Stimulated activated effector memory CD8-positive, alpha-beta T cell treated with anti-CD3 and anti-CD28 coated beads, Interleukin-12 subunit alpha, Interleukin-12 subunit beta, amount 100 ng/mL, for 72 hours (primary cell): ENCODE measurements around the gene S1PR5.

Experiments used
- ATAC-seq: fragments of 150-1000 bp; cut with Tn5 transposase; 2 replicates; pipeline ENCODE4 v1.10.0; 2021
- DNase-seq, 2 donors: peaks; one replicate each; pipeline ENCODE4 v3.0.0; 2021 to 2022; ENCODE audit warnings: low spot score in 2 of 2
- H3K27ac Mint-ChIP-seq: one replicate; pipeline ENCODE4 v1.8.0; 2022; ENCODE audit warnings: mild to moderate bottlenecking, mixed read lengths
- H3K36me3 Mint-ChIP-seq: one replicate; pipeline ENCODE4 v1.8.0; 2022; ENCODE audit warnings: mild to moderate bottlenecking, mixed read lengths
- H3K4me1 Mint-ChIP-seq: one replicate; pipeline ENCODE4 v1.8.0; 2022; ENCODE audit warnings: mixed read lengths
- H3K4me3 Mint-ChIP-seq: one replicate; pipeline ENCODE4 v1.8.0; 2022; ENCODE audit warnings: mild to moderate bottlenecking, mixed read lengths
- H3K9me3 Mint-ChIP-seq: one replicate; pipeline ENCODE4 v1.8.0; 2022; ENCODE audit warnings: mixed read lengths

Gene S1PR5

GRCh38 chr19:10513223-10513622 lies 4.0 kb downstream of the S1PR5 start:
- DNase-seq = no peak
- peaks cover 50% of the 10 kb centered on the region for H3K4me1 Mint-ChIP-seq
- peak overlapping the region; percentile 72 for H3K4me3 Mint-ChIP-seq
- no peak overlapping the region for H3K27ac Mint-ChIP-seq
- H3K36me3 Mint-ChIP-seq = peaks cover 48% of the 10 kb centered on the region
- ATAC-seq = no peak
- H3K9me3 Mint-ChIP-seq = no peaks in the 10 kb centered on the region

GRCh38 chr19:10510301-10510802 lies 6.9 kb downstream of the S1PR5 start:
- no peak for ATAC-seq
- no peak overlapping the region for H3K27ac Mint-ChIP-seq
- peaks cover 36% of the 10 kb centered on the region for H3K4me1 Mint-ChIP-seq
- peak; percentile 70 to 89 for DNase-seq
- H3K9me3 Mint-ChIP-seq = no peaks in the 10 kb centered on the region
- H3K36me3 Mint-ChIP-seq = peaks cover 48% of the 10 kb centered on the region
- H3K4me3 Mint-ChIP-seq = no peak overlapping the region

GRCh38 chr19:10508707-10509106 lies 8.5 kb downstream of the S1PR5 start:
- peak overlapping the region; percentile 4 for H3K4me3 Mint-ChIP-seq

GRCh38 chr19:10508036-10508435 lies 9.2 kb downstream of the S1PR5 start:
- ATAC-seq (no peak), DNase-seq (no peak)
- Mint-ChIP-seq H3K27ac (peak overlapping the region; percentile 92), H3K4me1 (peaks cover 32% of the 10 kb centered on the region), H3K36me3 (peaks cover 43% of the 10 kb centered on the region), H3K4me3 (no peak overlapping the region), H3K9me3 (no peaks in the 10 kb centered on the region)

More at GRCh38 chr19:10508707-10509106, 8.5 kb downstream of the S1PR5 start:
- Mint-ChIP-seq H3K4me1 (peaks cover 34% of the 10 kb centered on the region), H3K27ac (peak overlapping the region; percentile 92), H3K9me3 (no peaks in the 10 kb centered on the region), H3K36me3 (peaks cover 44% of the 10 kb centered on the region)
- DNase-seq (no peak), ATAC-seq (peak; percentile 94)

DNA sequence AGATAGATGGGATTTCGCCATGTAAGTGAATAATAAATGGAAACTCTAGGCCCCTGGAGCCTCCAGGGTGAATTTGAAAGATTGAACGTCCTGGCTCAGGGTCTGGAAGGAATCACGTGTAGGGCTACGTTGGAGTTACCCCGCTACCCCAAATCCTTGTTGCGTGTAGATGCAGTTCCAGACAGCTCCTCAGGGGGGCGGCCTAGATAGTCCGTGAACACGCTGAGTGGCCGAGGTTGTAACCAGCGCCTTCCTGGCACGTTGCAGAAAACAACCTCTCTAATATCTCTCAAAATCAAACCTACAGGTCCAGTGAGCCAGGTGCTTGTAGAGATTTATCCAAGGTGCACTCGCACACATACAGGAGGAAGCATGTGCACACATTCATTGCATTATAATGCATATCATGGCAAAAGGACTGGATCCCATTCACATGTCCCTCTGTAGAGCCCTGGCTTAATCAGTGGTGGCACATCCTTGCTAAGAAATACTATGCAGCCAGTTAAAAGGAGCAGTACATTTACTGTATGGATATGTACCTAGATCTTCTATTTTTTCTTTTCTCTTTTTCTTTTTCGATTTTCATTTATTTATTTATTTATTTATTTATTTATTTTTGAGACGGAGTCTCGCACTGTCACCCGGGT lies 11.5 kb downstream of the S1PR5 start:
- H3K27ac Mint-ChIP-seq = no peak overlapping the region
- H3K4me1 Mint-ChIP-seq = peaks cover 40% of the 10 kb centered on the region
- H3K4me3 Mint-ChIP-seq = peak overlapping the region; percentile 8
- peaks cover 33% of the 10 kb centered on the region for H3K36me3 Mint-ChIP-seq
- H3K9me3 Mint-ChIP-seq = no peaks in the 10 kb centered on the region
- ATAC-seq (peak; percentile 40), DNase-seq (peak; percentile 82 to 93)

DNA sequence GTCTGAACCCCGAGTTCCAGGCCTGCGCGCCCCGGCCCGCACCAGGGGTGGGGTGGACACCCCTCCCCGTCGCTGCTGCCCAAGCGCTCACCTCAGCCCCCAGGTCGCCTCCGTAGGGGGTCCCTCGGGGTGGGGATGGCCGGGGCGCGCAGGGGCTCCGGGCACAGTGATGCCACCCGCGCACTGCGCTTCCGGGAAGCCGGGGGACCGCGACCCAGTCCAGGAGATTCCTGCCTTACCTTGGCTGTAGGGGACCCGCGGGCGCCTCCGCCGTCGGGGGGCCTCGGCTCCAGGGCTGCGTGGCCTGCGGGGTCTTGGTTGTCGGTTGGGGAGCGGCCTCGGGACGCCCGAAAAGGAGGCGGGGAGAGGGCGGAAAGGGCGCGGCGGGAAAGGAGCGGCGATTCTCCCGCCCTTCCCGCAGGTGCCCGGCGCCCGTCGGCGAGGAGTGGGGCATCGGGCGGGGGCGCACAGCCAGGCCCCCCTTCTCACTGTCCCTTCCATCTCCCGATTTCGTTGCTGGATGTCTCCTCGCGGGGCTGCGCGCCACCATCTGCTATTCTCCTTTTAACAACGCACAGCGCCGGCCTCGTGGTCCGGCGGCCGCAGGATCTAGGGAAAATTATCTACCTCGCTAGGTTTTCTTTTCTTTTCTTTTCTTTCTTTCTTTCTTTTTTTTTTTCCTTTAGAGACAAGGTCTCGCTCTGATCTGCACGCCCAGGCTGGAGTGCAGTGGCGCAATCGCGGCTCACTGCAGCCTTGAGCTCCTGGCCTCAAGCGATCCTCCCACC lies 14.1 kb downstream of the S1PR5 start, which contains the start of gene KEAP1:
KEAP1 (minus strand) TSS at position 355 of the 788 bp plus-strand sequence. CDS start 3,323 bp downstream, outside the sequence.
- peak within 1 kb of the TSS; percentile 94 for H3K4me3 Mint-ChIP-seq
- ATAC-seq = no peak

GRCh38 chr19:10502524-10503001 lies 14.7 kb downstream of the S1PR5 start:
- H3K4me3 Mint-ChIP-seq = peak overlapping the region; percentile 94
- H3K27ac Mint-ChIP-seq = peak overlapping the region; percentile 98
- H3K9me3 Mint-ChIP-seq = no peaks in the 10 kb centered on the region
- peak; percentile 91 to 95 for DNase-seq
- peak; percentile 94 for ATAC-seq
- H3K36me3 Mint-ChIP-seq = peaks cover 52% of the 10 kb centered on the region
- peaks cover 48% of the 10 kb centered on the region for H3K4me1 Mint-ChIP-seq

More for the DNA sequence above, 14.1 kb downstream of the S1PR5 start, which contains the start of gene KEAP1:
- H3K27ac Mint-ChIP-seq = peak within 1 kb of the TSS; percentile 98
- peak in 1 of 2 donors; percentile 88 for DNase-seq
- H3K9me3 Mint-ChIP-seq = no peaks in the 10 kb centered on the region
- H3K36me3 Mint-ChIP-seq = peaks cover 46% of the 10 kb centered on the region
- H3K4me1 Mint-ChIP-seq = peaks cover 48% of the 10 kb centered on the region

- DNase-seq = peak; percentile 40 to 81
- H3K9me3 Mint-ChIP-seq = no peaks in the 10 kb centered on the region
- peaks cover 57% of the 10 kb centered on the region for H3K36me3 Mint-ChIP-seq
- H3K27ac Mint-ChIP-seq = peak overlapping the region; percentile 98
- H3K4me3 Mint-ChIP-seq = peak overlapping the region; percentile 94
- peaks cover 52% of the 10 kb centered on the region for H3K4me1 Mint-ChIP-seq
- peak; percentile 52 for ATAC-seq
Observed at GRCh38 chr19:10501971-10502523, 15.2 kb downstream of the S1PR5 start.

DNA sequence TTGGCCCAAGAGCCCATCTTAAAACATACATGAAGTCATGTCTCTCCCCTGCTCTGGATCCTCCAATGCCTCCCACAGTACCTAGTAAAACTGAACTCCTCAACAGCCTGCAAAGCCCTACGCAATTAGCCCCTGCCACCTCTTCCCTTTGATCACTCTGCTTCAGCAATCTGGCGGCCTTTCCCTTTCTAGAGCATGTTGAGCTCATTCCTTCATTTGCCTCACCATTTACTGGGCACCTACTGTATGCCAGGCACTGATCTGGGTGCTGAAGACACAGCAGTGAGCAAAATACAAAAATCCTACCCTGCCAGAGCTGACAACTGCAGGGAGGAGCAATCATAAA lies 17.0 kb downstream of the S1PR5 start:
- DNase-seq (no peak), ATAC-seq (no peak)
- peak overlapping the region; percentile 98 for H3K27ac Mint-ChIP-seq
- peak overlapping the region; percentile 94 for H3K4me3 Mint-ChIP-seq
- H3K4me1 Mint-ChIP-seq = peaks cover 46% of the 10 kb centered on the region
- peaks cover 75% of the 10 kb centered on the region for H3K36me3 Mint-ChIP-seq
- H3K9me3 Mint-ChIP-seq = no peaks in the 10 kb centered on the region

DNA sequence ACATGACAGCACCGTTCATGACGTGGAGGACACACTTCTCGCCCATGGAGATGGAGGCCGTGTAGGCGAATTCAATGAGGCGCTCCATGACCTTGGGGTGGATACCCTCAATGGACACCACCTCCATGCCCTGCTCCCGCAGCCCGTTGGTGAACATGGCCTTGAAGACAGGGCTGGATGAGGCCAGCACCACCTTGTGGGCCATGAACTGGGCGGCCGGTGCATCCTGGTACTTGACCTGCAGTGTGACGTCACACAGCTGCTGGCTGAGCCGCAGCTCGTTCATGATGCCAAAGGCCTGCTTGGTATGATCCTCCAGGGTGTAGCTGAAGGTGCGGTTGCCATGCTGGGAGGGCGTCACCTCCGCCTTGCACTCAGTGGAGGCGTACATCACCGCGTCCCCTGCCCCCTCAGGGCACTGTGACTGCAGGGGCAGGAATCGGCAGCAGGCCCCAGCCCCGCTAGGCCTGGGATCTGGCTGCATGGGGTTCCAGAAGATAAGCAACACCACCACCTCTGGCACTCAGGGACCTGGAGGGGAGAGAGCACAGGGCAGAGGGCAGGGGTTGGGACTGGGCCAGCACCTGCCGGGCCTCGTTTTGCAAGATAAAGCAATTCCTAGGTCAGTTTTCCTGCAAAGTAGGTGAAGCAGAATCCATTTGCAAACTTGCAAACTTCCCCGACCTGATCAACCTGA lies 17.5 kb downstream of the S1PR5 start:
- ATAC-seq = no peak
- Mint-ChIP-seq H3K4me3 (peak overlapping the region; percentile 94), H3K36me3 (peaks cover 81% of the 10 kb centered on the region), H3K4me1 (peaks cover 46% of the 10 kb centered on the region), H3K27ac (peak overlapping the region; percentile 98), H3K9me3 (no peaks in the 10 kb centered on the region)
- DNase-seq = no peak

DNA sequence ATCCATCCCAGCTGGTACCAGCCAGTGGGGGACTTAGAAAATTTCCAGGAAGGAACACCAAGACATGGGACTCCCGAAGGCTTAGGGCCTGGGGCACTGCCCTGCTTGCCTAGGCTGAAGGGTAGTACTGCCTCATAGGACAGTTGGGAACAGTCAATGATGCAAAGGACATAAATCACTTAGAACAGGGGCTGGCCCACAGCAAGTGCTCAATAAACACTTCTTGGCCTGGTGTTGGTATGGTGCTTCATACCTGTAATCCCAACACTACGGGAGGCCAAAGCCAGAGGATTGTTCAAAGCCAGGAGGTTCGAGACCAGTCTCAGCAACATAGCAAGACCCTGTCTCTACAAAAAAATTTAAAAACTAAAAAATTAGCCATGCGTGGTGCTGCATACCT lies 19.9 kb downstream of the S1PR5 start:
- no peak for DNase-seq
- no peaks in the 10 kb centered on the region for H3K9me3 Mint-ChIP-seq
- H3K4me1 Mint-ChIP-seq = peaks cover 40% of the 10 kb centered on the region
- H3K27ac Mint-ChIP-seq = peak overlapping the region; percentile 75
- no peak for ATAC-seq
- H3K4me3 Mint-ChIP-seq = no peak overlapping the region
- peaks cover 92% of the 10 kb centered on the region for H3K36me3 Mint-ChIP-seq

- no peak for ATAC-seq
Observed at GRCh38 chr19:10491472-10492047, 25.7 kb downstream of the S1PR5 start.

GRCh38 chr19:10486551-10486950 lies 30.7 kb downstream of the S1PR5 start:
- DNase-seq = no peak
- Mint-ChIP-seq H3K9me3 (no peaks in the 10 kb centered on the region), H3K27ac (peak overlapping the region; percentile 23), H3K4me1 (no peaks in the 10 kb centered on the region), H3K36me3 (peaks cover 78% of the 10 kb centered on the region), H3K4me3 (no peak overlapping the region)
- no peak for ATAC-seq

More at GRCh38 chr19:10491472-10492047, 25.7 kb downstream of the S1PR5 start:
- Mint-ChIP-seq H3K27ac (no peak overlapping the region), H3K9me3 (no peaks in the 10 kb centered on the region), H3K4me3 (no peak overlapping the region), H3K4me1 (no peaks in the 10 kb centered on the region), H3K36me3 (peaks cover 99% of the 10 kb centered on the region)
- DNase-seq = no peak

GRCh38 chr19:10478903-10479384 lies 38.3 kb downstream of the S1PR5 start:
- Mint-ChIP-seq H3K27ac (peak overlapping the region; percentile 74), H3K9me3 (no peaks in the 10 kb centered on the region), H3K4me1 (peaks cover 11% of the 10 kb centered on the region), H3K4me3 (peak overlapping the region; percentile 64), H3K36me3 (peaks cover 18% of the 10 kb centered on the region)
- peak; percentile 97 for ATAC-seq
- DNase-seq = peak; percentile 69 to 87
